ENCODE results near the gene TMEM196. TPM values are rescaled to one million over a fixed set of nuclear protein-coding genes. Genes with fewer than 3 reads are reported as not detected.

The TMEM196 gene
- total RNA-seq, 2 experiments from 2014 or later: not detected

GRCh38 chr7:19752020-19752419 lies 21.4 kb downstream of the TMEM196 start:
- H3K27me3 Mint-ChIP-seq: peaks cover 14% of the 10 kb centered on the region
- H3K36me3 Mint-ChIP-seq (ENCODE audit: low read depth): no peaks in the 10 kb centered on the region
- intact Hi-C loops (cut with DNase I, micrococcal nuclease): loop anchor here (5.0 to 10.0 kb wide), 4 partner anchors 420 to 693 kb away; no protein-coding TSS in a partner anchor
- H3K27ac Mint-ChIP-seq: no peak overlapping the region
- no peak overlapping the region for H3K4me3 Mint-ChIP-seq
- ATAC-seq (no peak), DNase-seq (no peak)
- ChIA-PET POLR2A (no interaction called here), CTCF (interaction anchor here (0.7 to 1.4 kb wide), 4 partner anchors 17 to 846 kb away, joined by 3 to 5 read pairs (median 3); no protein-coding TSS in a partner anchor)
- no peaks in the 10 kb centered on the region for H3K4me1 Mint-ChIP-seq
- no peaks in the 10 kb centered on the region for H3K9me3 Mint-ChIP-seq (ENCODE audit: low read depth)

DNA sequence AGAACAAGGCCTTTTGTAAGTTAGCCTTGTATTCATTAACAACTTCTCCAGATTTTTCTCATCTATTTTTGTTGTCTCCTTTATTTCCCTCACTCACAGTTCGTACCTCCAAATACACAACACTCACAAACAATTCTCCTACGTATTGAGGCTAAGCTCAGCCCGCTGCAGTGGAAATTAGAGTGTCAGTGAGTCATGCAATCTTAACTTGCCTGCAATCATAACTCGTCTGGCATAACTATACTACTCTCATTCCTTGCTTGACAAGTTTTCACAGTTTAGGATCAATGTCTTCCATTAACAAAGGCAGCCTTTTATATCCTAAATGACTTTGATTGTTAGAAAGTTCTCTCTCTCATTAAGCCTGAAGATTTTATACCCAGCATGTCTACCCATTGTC lies 23.8 kb downstream of the TMEM196 start:
- ATAC-seq (no peak), DNase-seq (no peak)
- intact Hi-C loops (cut with DNase I, micrococcal nuclease): loop anchor here (5.0 to 10.0 kb wide), 4 partner anchors 423 to 695 kb away; no protein-coding TSS in a partner anchor
- Mint-ChIP-seq H3K9me3 (ENCODE audit: low read depth) (no peaks in the 10 kb centered on the region), H3K27ac (no peak overlapping the region), H3K27me3 (peaks cover 8% of the 10 kb centered on the region), H3K4me1 (no peaks in the 10 kb centered on the region), H3K4me3 (no peak overlapping the region), H3K36me3 (ENCODE audit: low read depth) (no peaks in the 10 kb centered on the region)
- ChIA-PET POLR2A (no interaction called here), CTCF (no interaction called here)

DNA sequence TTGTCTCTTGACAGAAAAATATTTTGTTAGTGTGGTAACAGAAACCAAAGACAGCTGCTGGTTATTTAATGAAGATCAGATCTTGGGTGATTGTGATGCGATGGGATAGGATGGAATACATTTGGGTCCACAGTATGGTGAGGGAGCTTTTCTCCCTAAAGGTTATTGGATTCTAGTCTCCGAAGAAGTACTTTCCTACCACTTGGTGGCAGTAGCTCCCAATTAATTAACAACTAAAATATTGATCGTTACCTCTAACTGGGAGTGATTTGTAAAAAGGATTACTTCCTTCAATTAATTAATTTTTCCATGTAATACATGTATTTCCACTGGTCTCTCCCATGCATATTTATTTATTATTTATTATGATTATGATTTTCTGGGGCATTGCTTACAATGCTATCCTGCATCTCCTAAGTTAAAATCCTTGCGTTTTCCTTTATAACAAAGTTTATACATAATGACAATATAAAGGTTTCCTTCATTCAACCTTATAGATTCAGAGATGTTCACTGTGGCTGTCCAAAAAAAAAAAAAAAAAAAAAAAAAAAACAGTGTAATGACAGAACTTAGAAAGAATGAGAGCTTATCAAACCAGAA lies 25.6 kb downstream of the TMEM196 start:
- no peak for ATAC-seq
- CTCF ChIA-PET: interaction anchor here (0.6 to 2.7 kb wide), 16 partner anchors 8 to 850 kb away, joined by 3 to 15 read pairs (median 3); partner anchors contain the start of genes POLR1F and TMEM196

DNA sequence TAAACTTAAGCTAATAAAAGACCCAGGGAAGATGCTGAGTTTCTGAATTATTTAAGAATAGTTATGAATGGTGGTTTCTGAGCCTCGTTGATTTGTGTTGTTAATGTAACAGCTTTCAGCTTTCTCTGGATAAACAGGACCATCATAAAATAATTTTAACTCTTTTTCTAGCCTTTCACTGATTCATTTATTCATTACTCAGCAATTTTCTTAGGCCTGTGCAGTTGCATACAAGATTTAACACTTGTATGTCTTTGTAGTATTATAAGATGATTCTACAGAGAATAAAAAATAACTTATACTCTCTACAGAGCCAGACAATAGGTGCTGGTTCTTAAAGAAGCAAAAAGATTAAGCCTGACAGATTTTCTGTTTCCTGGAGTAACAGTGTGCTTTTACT lies 29.3 kb downstream of the TMEM196 start:
- no peaks in the 10 kb centered on the region for H3K4me1 Mint-ChIP-seq
- intact Hi-C loops (cut with DNase I, micrococcal nuclease): no loop called here
- CTCF ChIA-PET: interaction anchor here (0.6 kb wide), 1 partner anchor 858 kb away, joined by 3 read pairs; no protein-coding TSS in a partner anchor

More for the DNA sequence above, 25.6 kb downstream of the TMEM196 start:
- H3K27ac Mint-ChIP-seq: no peak overlapping the region
- POLR2A ChIA-PET: no interaction called here
- no peaks in the 10 kb centered on the region for H3K9me3 Mint-ChIP-seq (ENCODE audit: low read depth)
- peaks cover 5% of the 10 kb centered on the region for H3K27me3 Mint-ChIP-seq
- intact Hi-C loops (cut with DNase I, micrococcal nuclease): loop anchor here (1.0 to 2.0 kb wide), 2 partner anchors 850 to 851 kb away; no protein-coding TSS in a partner anchor
- H3K36me3 Mint-ChIP-seq (ENCODE audit: low read depth): no peaks in the 10 kb centered on the region
- H3K4me1 Mint-ChIP-seq: no peaks in the 10 kb centered on the region
- no peak overlapping the region for H3K4me3 Mint-ChIP-seq
- DNase-seq: no peak

GRCh38 chr7:19728716-19729115 lies 44.7 kb downstream of the TMEM196 start:
- H3K27me3 Mint-ChIP-seq: peaks cover 5% of the 10 kb centered on the region
- no peaks in the 10 kb centered on the region for H3K36me3 Mint-ChIP-seq (ENCODE audit: low read depth)
- no peak for DNase-seq
- no peak overlapping the region for H3K4me3 Mint-ChIP-seq
- no peaks in the 10 kb centered on the region for H3K9me3 Mint-ChIP-seq (ENCODE audit: low read depth)
- no peak for ATAC-seq
- ChIA-PET CTCF (interaction anchor here (1.1 kb wide), 1 partner anchor 869 kb away, joined by 3 read pairs; no protein-coding TSS in a partner anchor), POLR2A (no interaction called here)
- intact Hi-C loops (cut with DNase I, micrococcal nuclease): no loop called here
- H3K4me1 Mint-ChIP-seq: no peaks in the 10 kb centered on the region
- no peak overlapping the region for H3K27ac Mint-ChIP-seq

More for the DNA sequence above, 29.3 kb downstream of the TMEM196 start:
- no peaks in the 10 kb centered on the region for H3K9me3 Mint-ChIP-seq (ENCODE audit: low read depth)
- DNase-seq: no peak
- H3K27me3 Mint-ChIP-seq: peaks cover 3% of the 10 kb centered on the region
- no peak overlapping the region for H3K27ac Mint-ChIP-seq
- H3K36me3 Mint-ChIP-seq (ENCODE audit: low read depth): no peaks in the 10 kb centered on the region
- POLR2A ChIA-PET: no interaction called here
- ATAC-seq: no peak
- H3K4me3 Mint-ChIP-seq: no peak overlapping the region

- ChIA-PET CTCF (interaction anchor here (0.6 to 1.0 kb wide), 2 partner anchors 22 to 1458 kb away, joined by 3 read pairs; no protein-coding TSS in a partner anchor), POLR2A (no interaction called here)
- intact Hi-C loops (cut with DNase I, micrococcal nuclease): no loop called here
- Mint-ChIP-seq H3K27me3 (peaks cover 7% of the 10 kb centered on the region), H3K9me3 (ENCODE audit: low read depth) (no peaks in the 10 kb centered on the region), H3K4me1 (no peaks in the 10 kb centered on the region), H3K27ac (no peak overlapping the region), H3K36me3 (ENCODE audit: low read depth) (no peaks in the 10 kb centered on the region), H3K4me3 (no peak overlapping the region)
- ATAC-seq (no peak), DNase-seq (no peak)
Observed at GRCh38 chr7:19725770-19726169, 47.6 kb downstream of the TMEM196 start.

DNA sequence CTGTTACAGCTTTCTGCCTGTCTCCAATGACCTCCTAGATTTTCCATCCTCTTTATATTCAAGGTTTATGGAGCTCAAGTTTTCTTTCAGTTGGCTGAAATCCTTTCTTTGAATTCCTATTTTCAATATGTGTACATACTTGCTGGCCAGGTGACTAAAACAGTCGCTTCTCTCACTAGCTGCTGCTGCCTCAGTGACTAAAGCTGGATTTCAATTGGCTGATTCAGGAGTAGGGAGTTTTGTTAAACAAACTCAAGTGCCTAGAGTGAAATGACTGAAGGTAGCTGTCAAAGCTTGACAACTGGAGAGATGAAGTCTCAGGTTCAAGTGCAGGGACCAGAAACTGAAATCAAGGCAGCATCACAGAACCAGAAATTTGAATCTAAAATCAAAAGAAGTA lies 57.9 kb downstream of the TMEM196 start:
- intact Hi-C loops (cut with DNase I, micrococcal nuclease): no loop called here
- CTCF ChIA-PET: interaction anchor here (0.9 to 3.7 kb wide), 3 partner anchors 10 to 883 kb away, joined by 3 to 78 read pairs (median 3); partner anchors contain the start of gene TMEM196
- peak; percentile 33 for ATAC-seq

DNA sequence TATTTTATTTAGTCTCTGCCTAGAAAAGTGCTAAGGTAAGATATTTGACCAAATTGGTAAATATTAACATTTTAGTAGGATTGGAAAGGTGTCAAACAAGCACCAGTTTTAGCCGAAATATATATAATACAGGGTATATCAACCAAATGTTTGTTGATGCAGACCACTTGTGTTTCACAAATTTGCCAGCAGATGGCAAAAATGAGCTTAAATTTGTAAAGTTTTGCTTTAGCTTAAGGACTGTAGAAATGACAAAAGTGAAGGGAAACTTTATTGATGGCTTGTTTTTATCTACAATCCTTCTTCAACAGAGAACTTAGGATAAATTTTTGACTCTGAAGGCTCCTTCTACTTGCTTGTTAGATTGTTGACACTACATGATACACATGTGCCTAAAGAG lies 59.7 kb downstream of the TMEM196 start:
- DNase-seq (peak; percentile 55), ATAC-seq (no peak)
- Mint-ChIP-seq H3K9me3 (ENCODE audit: low read depth) (no peaks in the 10 kb centered on the region), H3K4me3 (no peak overlapping the region), H3K27ac (no peak overlapping the region), H3K36me3 (ENCODE audit: low read depth) (no peaks in the 10 kb centered on the region), H3K4me1 (peaks cover 15% of the 10 kb centered on the region), H3K27me3 (no peaks in the 10 kb centered on the region)
- ChIA-PET POLR2A (no interaction called here), CTCF (interaction anchor here (0.6 to 3.7 kb wide), 14 partner anchors 13 to 884 kb away, joined by 3 to 78 read pairs (median 3); no protein-coding TSS in a partner anchor)
- intact Hi-C loops (cut with DNase I, micrococcal nuclease): loop anchor here (1.0 to 5.0 kb wide), 3 partner anchors 459 to 885 kb away; no protein-coding TSS in a partner anchor

More for the DNA sequence above, 57.9 kb downstream of the TMEM196 start:
- Mint-ChIP-seq H3K27me3 (no peaks in the 10 kb centered on the region), H3K27ac (no peak overlapping the region), H3K4me1 (peaks cover 3% of the 10 kb centered on the region), H3K36me3 (ENCODE audit: low read depth) (no peaks in the 10 kb centered on the region), H3K9me3 (ENCODE audit: low read depth) (no peaks in the 10 kb centered on the region), H3K4me3 (no peak overlapping the region)
- POLR2A ChIA-PET: no interaction called here
- no peak for DNase-seq

DNA sequence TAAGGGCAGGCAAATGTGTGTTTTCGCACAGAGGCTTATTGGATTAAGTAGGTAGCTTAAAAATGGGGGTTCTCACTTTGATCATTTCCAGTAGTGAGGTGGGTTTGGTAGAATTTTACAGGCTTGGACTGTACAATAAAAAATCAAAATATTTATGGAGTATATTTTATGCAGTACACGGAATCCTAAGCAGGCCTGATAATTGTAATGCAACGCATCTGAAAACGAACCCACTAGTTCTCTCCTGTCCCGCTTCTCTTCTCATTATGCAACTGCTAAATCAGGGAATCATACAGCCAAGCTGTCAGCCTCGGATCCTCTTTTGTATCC lies 64.2 kb downstream of the TMEM196 start:
- H3K27me3 Mint-ChIP-seq: no peaks in the 10 kb centered on the region

DNA sequence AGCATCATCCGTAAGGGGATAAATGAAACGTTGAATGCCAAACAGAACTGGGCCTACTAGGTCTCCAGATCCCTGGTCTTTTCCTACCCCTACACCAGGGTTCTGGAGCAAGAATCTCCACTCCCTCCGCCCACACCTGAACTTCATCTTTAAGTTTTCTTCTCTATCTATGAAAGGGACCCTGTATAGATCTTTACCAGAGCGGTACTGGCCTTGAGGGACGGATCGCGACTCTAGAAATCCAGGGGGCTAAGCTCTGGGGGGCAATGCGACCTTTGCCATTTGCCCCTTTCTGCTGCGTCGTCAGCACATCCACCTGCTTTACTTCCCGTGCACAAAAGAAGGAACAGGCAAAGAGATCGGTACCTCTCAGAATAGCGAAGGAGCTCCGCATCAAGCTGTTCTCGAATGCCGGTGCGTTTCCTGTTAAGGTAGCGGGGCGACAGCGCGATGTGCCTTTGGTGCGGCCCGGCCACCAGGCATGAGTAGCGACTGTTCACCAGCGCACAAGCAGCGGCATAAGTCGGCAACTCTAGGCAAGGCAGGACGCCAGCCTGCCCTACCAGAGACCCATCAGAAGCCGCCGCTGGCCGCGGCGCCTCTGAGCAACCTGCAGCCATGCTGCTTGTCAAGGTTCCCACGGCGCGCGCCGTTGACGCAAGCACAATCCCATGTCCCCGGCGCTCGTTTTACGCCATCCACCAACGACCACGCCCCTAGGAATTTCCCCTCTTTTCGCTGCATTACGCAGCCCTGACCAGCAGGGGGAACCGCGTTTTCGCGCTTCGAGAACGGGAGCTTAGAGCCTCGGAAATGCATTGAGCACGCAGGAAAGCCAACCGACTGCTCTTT lies 64.8 kb downstream of the TMEM196 start, which contains the start of gene POLR1F:
POLR1F (minus strand) TSS at position 641 of the 852 bp plus-strand sequence; CDS start at position 620, 21 bp downstream.
- peak; percentile 96 for ATAC-seq
- Mint-ChIP-seq H3K4me3 (peak within 1 kb of the TSS; percentile 89), H3K27me3 (no peaks in the 10 kb centered on the region), H3K9me3 (ENCODE audit: low read depth) (no peaks in the 10 kb centered on the region), H3K27ac (peak within 1 kb of the TSS; percentile 90), H3K4me1 (peaks cover 41% of the 10 kb centered on the region), H3K36me3 (ENCODE audit: low read depth) (peaks cover 9% of the 10 kb centered on the region)
- CTCF ChIA-PET: interaction anchor here (0.7 to 4.6 kb wide), 10 partner anchors 8 to 1239 kb away, joined by 3 to 42 read pairs (median 3); partner anchors contain the start of gene ITGB8
- POLR2A ChIA-PET: interaction anchor here (0.7 to 0.8 kb wide), 2 partner anchors 11 to 622 kb away, joined by 3 read pairs; partner anchors contain the start of gene ITGB8
- intact Hi-C loops (cut with DNase I, micrococcal nuclease): loop anchor here in 1 of 2 experiments (5.0 kb wide), 4 partner anchors 624 to 1766 kb away; partner anchors contain the start of genes ITGB8, SNX13 and SP4
- DNase-seq: peak; percentile 96

More for the DNA sequence above, 64.2 kb downstream of the TMEM196 start:
- intact Hi-C loops (cut with DNase I, micrococcal nuclease): loop anchor here in 1 of 2 experiments (5.0 kb wide), 4 partner anchors 623 to 1767 kb away; partner anchors contain the start of genes ITGB8, SNX13 and SP4
- no peak for DNase-seq
- Mint-ChIP-seq H3K4me1 (peaks cover 41% of the 10 kb centered on the region), H3K27ac (peak overlapping the region; percentile 90), H3K9me3 (ENCODE audit: low read depth) (no peaks in the 10 kb centered on the region), H3K36me3 (ENCODE audit: low read depth) (peaks cover 4% of the 10 kb centered on the region), H3K4me3 (peak overlapping the region; percentile 89)
- ChIA-PET CTCF (interaction anchor here (0.6 to 4.6 kb wide), 11 partner anchors 8 to 1239 kb away, joined by 3 to 42 read pairs (median 3); partner anchors contain the start of gene ITGB8), POLR2A (interaction anchor here (0.7 to 0.8 kb wide), 2 partner anchors 12 to 621 kb away, joined by 3 read pairs; partner anchors contain the start of gene ITGB8)
- ATAC-seq: no peak

- CTCF ChIA-PET: no interaction called here
- H3K27ac Mint-ChIP-seq: no peak overlapping the region
- intact Hi-C loops (cut with DNase I, micrococcal nuclease): loop anchor here in 1 of 2 experiments (5.0 kb wide), 4 partner anchors 625 to 1765 kb away; partner anchors contain the start of genes ITGB8, SNX13 and SP4
- peaks cover 41% of the 10 kb centered on the region for H3K4me1 Mint-ChIP-seq
- H3K36me3 Mint-ChIP-seq (ENCODE audit: low read depth): peaks cover 18% of the 10 kb centered on the region
- H3K27me3 Mint-ChIP-seq: no peaks in the 10 kb centered on the region
- POLR2A ChIA-PET: no interaction called here
- H3K4me3 Mint-ChIP-seq: peak overlapping the region; percentile 89
- DNase-seq (no peak), ATAC-seq (no peak)
- H3K9me3 Mint-ChIP-seq (ENCODE audit: low read depth): no peaks in the 10 kb centered on the region
Observed at GRCh38 chr7:19707240-19707639, 66.2 kb downstream of the TMEM196 start.
